MM.1S (cell line): ENCODE results near the gene KLK13.

Experiments
- DNase-seq: peaks from one replicate; pipeline ENCODE4 v3.0.0-alpha.2; 2015
- H2AFZ ChIP-seq: fragments of 300-600 bp; sonication (generic); 2 replicates; pipeline ENCODE4 v1.6.0; 2016; ENCODE audit warnings: antibody characterized with exemption, low read length
- H3F3A ChIP-seq: fragments of 300-600 bp; sonication (generic); 2 replicates; pipeline ENCODE4 v1.6.1; 2016; ENCODE audit warnings: mild to moderate bottlenecking, antibody characterized with exemption, low read length, moderate library complexity, mixed read lengths; ENCODE audit not compliant: insufficient read depth
- H3K27ac ChIP-seq: fragments of 300-600 bp; sonication (generic); 2 replicates; pipeline ENCODE4 v1.5.1; 2016; ENCODE audit warnings: mild to moderate bottlenecking, low read length
- H3K27me3 ChIP-seq: fragments of 300-600 bp; sonication (generic); replicated peaks from 2 replicates; pipeline ENCODE4 v1.6.0; 2016; ENCODE audit warnings: low read length; ENCODE audit not compliant: insufficient read depth
- H3K36me3 ChIP-seq: fragments of 300-600 bp; sonication (generic); replicated peaks from 2 replicates; pipeline ENCODE4 v1.6.1; 2016; ENCODE audit warnings: mild to moderate bottlenecking, low read length, mixed read lengths; ENCODE audit not compliant: insufficient read depth
- H3K4me1 ChIP-seq: fragments of 300-600 bp; sonication (generic); 2 replicates; pipeline ENCODE4 v1.6.1; 2016; ENCODE audit warnings: low read length, mixed read lengths
- H3K4me2 ChIP-seq: fragments of 300-600 bp; sonication (generic); 2 replicates; pipeline ENCODE4 v1.6.0; 2016; ENCODE audit warnings: low read depth, low read length
- H3K4me3 ChIP-seq: fragments of 300-600 bp; sonication (generic); 2 replicates; pipeline ENCODE4 v1.5.1; 2016; ENCODE audit warnings: low read length, mixed read lengths
- H3K79me2 ChIP-seq: fragments of 300-600 bp; sonication (generic); 2 replicates; pipeline ENCODE4 v1.6.1; 2016; ENCODE audit warnings: mixed run types, low read length, mixed read lengths
- H3K9ac ChIP-seq: fragments of 300-600 bp; sonication (generic); 2 replicates; pipeline ENCODE4 v1.6.1; 2016; ENCODE audit warnings: low read length, mixed read lengths
- H3K9me2 ChIP-seq: fragments of 300-600 bp; sonication (generic); replicated peaks from 2 replicates; pipeline ENCODE4 v1.6.1; 2016; ENCODE audit warnings: mild to moderate bottlenecking, low read length, mixed read lengths; ENCODE audit not compliant: insufficient read depth
- H3K9me3 ChIP-seq: fragments of 300-600 bp; sonication (generic); replicated peaks from 2 replicates; pipeline ENCODE4 v1.6.1; 2016; ENCODE audit warnings: mild to moderate bottlenecking, low read length, mixed read lengths; ENCODE audit not compliant: insufficient read depth
- H4K20me1 ChIP-seq: fragments of 300-600 bp; sonication (generic); 2 replicates; pipeline ENCODE4 v1.6.1; 2016; ENCODE audit warnings: mild to moderate bottlenecking, low read length, moderate library complexity, mixed read lengths; ENCODE audit not compliant: insufficient read depth
- EZH2 ChIP-seq: fragments of 300-600 bp; sonication (generic); optimal IDR thresholded peaks from 2 replicates; pipeline ENCODE3; 2017; ENCODE audit warnings: low read depth, mild to moderate bottlenecking, antibody characterized with exemption, low read length, mixed read lengths
- EZH2phosphoT487 ChIP-seq: fragments of 300-600 bp; sonication (generic); IDR thresholded peaks from 2 replicates; pipeline ENCODE4 v1.6.1; 2018; ENCODE audit warnings: antibody characterized with exemption, low read length
- TF ChIP-seq, protein P1 (sequence below): fragments of 300-600 bp; sonication (generic); IDR thresholded peaks from 2 replicates; pipeline ENCODE4 v1.5.1; 2016; ENCODE audit warnings: antibody characterized with exemption, low read length, mixed read lengths

Gene KLK13

DNA sequence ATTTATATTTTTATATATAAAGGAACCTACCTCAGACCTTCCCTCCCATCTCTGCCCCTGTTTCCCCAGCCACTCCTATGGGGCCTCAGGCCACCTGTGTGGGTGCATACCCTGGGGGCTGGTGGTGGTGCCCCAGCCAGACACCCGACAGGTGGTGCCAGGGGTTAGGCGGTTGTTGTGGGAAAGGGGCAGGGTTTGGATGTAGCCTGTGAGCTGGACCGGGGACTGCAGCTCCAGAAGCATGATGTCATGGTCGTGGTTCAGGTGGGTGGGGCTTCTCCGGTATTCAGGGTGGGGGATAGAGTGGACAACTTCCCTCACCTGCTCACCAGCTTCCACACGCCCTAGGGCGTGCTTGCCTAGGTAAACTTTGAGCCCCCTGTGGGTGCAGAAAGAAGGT, 5.2 kb downstream of the KLK13 start:
- H3K9me2 ChIP-seq, result no peaks in the 10 kb centered on the region
- no peak overlapping the region for H3K4me3 ChIP-seq
- H3K79me2 ChIP-seq, result no peaks in the 10 kb centered on the region
- no peak overlapping the region for H3K27ac ChIP-seq
- no peaks in the 10 kb centered on the region for H3K36me3 ChIP-seq
- TF ChIP-seq EZH2phosphoT487, result no peak
- TF ChIP-seq, protein P1, sequence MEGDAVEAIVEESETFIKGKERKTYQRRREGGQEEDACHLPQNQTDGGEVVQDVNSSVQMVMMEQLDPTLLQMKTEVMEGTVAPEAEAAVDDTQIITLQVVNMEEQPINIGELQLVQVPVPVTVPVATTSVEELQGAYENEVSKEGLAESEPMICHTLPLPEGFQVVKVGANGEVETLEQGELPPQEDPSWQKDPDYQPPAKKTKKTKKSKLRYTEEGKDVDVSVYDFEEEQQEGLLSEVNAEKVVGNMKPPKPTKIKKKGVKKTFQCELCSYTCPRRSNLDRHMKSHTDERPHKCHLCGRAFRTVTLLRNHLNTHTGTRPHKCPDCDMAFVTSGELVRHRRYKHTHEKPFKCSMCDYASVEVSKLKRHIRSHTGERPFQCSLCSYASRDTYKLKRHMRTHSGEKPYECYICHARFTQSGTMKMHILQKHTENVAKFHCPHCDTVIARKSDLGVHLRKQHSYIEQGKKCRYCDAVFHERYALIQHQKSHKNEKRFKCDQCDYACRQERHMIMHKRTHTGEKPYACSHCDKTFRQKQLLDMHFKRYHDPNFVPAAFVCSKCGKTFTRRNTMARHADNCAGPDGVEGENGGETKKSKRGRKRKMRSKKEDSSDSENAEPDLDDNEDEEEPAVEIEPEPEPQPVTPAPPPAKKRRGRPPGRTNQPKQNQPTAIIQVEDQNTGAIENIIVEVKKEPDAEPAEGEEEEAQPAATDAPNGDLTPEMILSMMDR, result no peak
- TF ChIP-seq EZH2, result no peak
- no peak overlapping the region for H2AFZ ChIP-seq
- H3K27me3 ChIP-seq, result peaks cover 23% of the 10 kb centered on the region
- no peaks in the 10 kb centered on the region for H3K4me1 ChIP-seq
- H3F3A ChIP-seq, result no peaks in the 10 kb centered on the region
- no peaks in the 10 kb centered on the region for H4K20me1 ChIP-seq
- DNase-seq, result no peak
- H3K4me2 ChIP-seq, result no peak overlapping the region
- no peaks in the 10 kb centered on the region for H3K9me3 ChIP-seq
- H3K9ac ChIP-seq, result no peak overlapping the region

DNA sequence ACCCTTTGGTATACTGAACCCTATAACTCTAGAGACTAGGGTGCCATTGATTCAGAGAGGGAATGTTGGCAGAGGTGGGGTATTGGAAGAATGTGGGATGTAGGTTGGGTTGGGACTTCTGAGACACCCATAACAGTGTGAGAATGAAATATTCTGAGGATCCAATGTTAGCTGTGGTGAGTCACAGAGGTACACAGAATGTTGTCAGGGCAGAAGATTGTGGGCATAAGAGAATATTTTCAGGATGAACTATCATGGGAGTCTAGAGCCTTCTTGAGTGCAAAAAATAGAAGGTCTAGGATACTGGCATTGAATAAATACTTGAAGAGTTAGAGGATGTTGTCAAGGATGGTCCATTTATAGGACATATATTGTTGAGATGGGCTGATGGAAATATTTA, 9.0 kb downstream of the KLK13 start:
- Histone ChIP-seq H3K4me2 (no peak overlapping the region), H3K9ac (no peak overlapping the region), H4K20me1 (no peaks in the 10 kb centered on the region), H3K36me3 (no peaks in the 10 kb centered on the region), H3F3A (no peaks in the 10 kb centered on the region), H3K79me2 (no peaks in the 10 kb centered on the region), H3K27me3 (peaks cover 24% of the 10 kb centered on the region), H3K4me1 (no peaks in the 10 kb centered on the region), H2AFZ (no peak overlapping the region), H3K27ac (no peak overlapping the region), H3K9me2 (no peaks in the 10 kb centered on the region), H3K4me3 (no peak overlapping the region), H3K9me3 (no peaks in the 10 kb centered on the region)
- DNase-seq, result no peak
- TF ChIP-seq EZH2phosphoT487 (no peak), EZH2 (no peak)
- TF ChIP-seq, protein P1, result no peak

DNA sequence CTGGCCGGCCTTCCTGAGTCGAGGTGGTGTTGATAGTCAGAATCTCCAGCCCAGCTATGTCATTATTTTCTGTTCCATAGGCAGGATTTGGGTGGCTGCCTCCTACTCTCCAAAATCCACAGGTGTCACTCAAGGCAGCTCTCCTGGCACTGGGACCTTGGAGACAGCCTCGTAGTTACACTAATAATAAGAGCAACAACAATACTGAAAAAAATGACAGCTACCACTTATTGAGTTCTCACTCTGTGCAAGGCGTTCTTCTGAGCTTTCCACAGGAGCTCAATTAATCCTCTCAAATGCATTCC, 17.9 kb downstream of the KLK13 start:
- Histone ChIP-seq H3K9me2 (no peaks in the 10 kb centered on the region), H3F3A (no peaks in the 10 kb centered on the region), H3K27me3 (peaks cover 31% of the 10 kb centered on the region), H3K9ac (no peak overlapping the region), H3K4me2 (no peak overlapping the region), H3K4me1 (no peaks in the 10 kb centered on the region), H2AFZ (no peak overlapping the region), H3K36me3 (no peaks in the 10 kb centered on the region), H3K9me3 (no peaks in the 10 kb centered on the region), H3K79me2 (no peaks in the 10 kb centered on the region), H3K27ac (no peak overlapping the region), H3K4me3 (no peak overlapping the region), H4K20me1 (no peaks in the 10 kb centered on the region)
- DNase-seq, result no peak
- TF ChIP-seq EZH2phosphoT487 (no peak), EZH2 (no peak)
- TF ChIP-seq, protein P1, result no peak

DNA sequence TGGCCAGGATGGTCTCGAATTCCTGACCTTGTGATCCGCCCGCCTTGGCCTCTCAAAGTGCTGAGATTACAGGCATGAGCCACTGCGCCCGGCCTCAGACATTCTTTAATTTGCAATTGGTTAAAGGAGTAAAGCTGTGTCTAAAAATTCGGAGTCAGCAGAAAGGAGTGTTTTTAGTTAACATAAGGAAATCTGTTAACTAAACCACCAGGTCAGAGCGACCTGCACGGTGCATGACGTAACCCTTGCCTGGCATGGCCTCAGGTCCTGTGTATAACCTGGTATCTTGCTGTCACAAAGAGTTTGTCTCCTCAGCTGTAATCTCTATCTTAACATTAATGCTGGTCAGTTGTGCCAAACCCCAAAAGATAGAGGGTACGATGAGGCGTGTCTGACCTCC, 20.6 kb downstream of the KLK13 start:
- Histone ChIP-seq H4K20me1 (no peaks in the 10 kb centered on the region), H3K4me3 (no peak overlapping the region), H3K27ac (no peak overlapping the region), H2AFZ (no peak overlapping the region), H3K9ac (no peak overlapping the region), H3K4me2 (no peak overlapping the region), H3K4me1 (no peaks in the 10 kb centered on the region), H3K79me2 (no peaks in the 10 kb centered on the region), H3K27me3 (peaks cover 30% of the 10 kb centered on the region), H3K9me2 (no peaks in the 10 kb centered on the region), H3K9me3 (no peaks in the 10 kb centered on the region), H3K36me3 (no peaks in the 10 kb centered on the region), H3F3A (no peaks in the 10 kb centered on the region)
- TF ChIP-seq EZH2 (no peak), EZH2phosphoT487 (no peak)
- TF ChIP-seq, protein P1, result no peak
- no peak for DNase-seq
